Activated naive CD4-positive, alpha-beta T cell treated with anti-CD3 and anti-CD28 coated beads for 36 hours (primary cell): ENCODE results near the gene ZNF292. TPM values are rescaled to one million over a fixed set of nuclear protein-coding genes. Genes with fewer than 3 reads are reported as not detected.
A peak's percentile ranks its signal among the peaks of the same experiment; 100 is the strongest.

Experiments used
- CTCF ChIA-PET: fragments of 350-600 bp; sonication (Branson Sonifier 250); formaldehyde crosslinking; loops from one replicate; lab custom pipeline; 2021; ENCODE audit warnings: antibody characterized with exemption; lab: Charles Lee
- DNase-seq: peaks from one replicate; pipeline ENCODE4 v3.0.0-alpha.2; 2020
- H3K27ac Mint-ChIP-seq: one replicate; pipeline ENCODE4 v1.8.0; 2021; ENCODE audit warnings: mild to moderate bottlenecking, mixed read lengths
- H3K27me3 Mint-ChIP-seq: one replicate; pipeline ENCODE4 v1.8.0; 2021; ENCODE audit warnings: low read depth, mixed read lengths
- H3K36me3 Mint-ChIP-seq: one replicate; pipeline ENCODE4 v1.8.0; 2021; ENCODE audit warnings: low read depth, mixed read lengths
- H3K4me1 Mint-ChIP-seq: one replicate; pipeline ENCODE4 v1.8.0; 2021; ENCODE audit warnings: low read depth, mixed read lengths
- H3K4me3 Mint-ChIP-seq: one replicate; pipeline ENCODE4 v1.8.0; 2021; ENCODE audit warnings: mild to moderate bottlenecking, moderate library complexity, mixed read lengths
- H3K9me3 Mint-ChIP-seq: one replicate; pipeline ENCODE4 v1.8.0; 2021; ENCODE audit warnings: mixed read lengths
- intact Hi-C: fragments of 100-400 bp; cut with micrococcal nuclease; formaldehyde crosslinking; loops from one replicate; pipeline ENCODE4 v1.15.1; 2023
- total RNA-seq, 2 experiments: library from RNA; stranded (reverse); gene quantifications; one replicate each; pipeline ENCODE4 v1.2.3, GENCODE V29; 2021

Gene ZNF292
- total RNA-seq, 2 experiments from 2014 or later: 39.5 to 41.2 TPM

- H3K27me3 Mint-ChIP-seq: no peaks in the 10 kb centered on the region
- H3K4me3 Mint-ChIP-seq: no peak overlapping the region
- DNase-seq: no peak
- intact Hi-C loops: no loop called here
- no peaks in the 10 kb centered on the region for H3K9me3 Mint-ChIP-seq
- CTCF ChIA-PET: interaction anchor here (1.7 kb wide), 1 partner anchor 9 kb away, joined by 3 read pairs; no protein-coding TSS in a partner anchor
- H3K4me1 Mint-ChIP-seq: peaks cover 76% of the 10 kb centered on the region
- peaks cover 10% of the 10 kb centered on the region for H3K36me3 Mint-ChIP-seq
- H3K27ac Mint-ChIP-seq: no peak overlapping the region
These were observed 9.1 kb downstream of the ZNF292 start for GRCh38 chr6:87164506-87164905.

GRCh38 chr6:87165185-87165584 lies 9.8 kb downstream of the ZNF292 start:
- no peak for DNase-seq
- CTCF ChIA-PET: no interaction called here
- no peaks in the 10 kb centered on the region for H3K9me3 Mint-ChIP-seq
- H3K36me3 Mint-ChIP-seq: peaks cover 10% of the 10 kb centered on the region
- no peak overlapping the region for H3K27ac Mint-ChIP-seq
- intact Hi-C loops: no loop called here
- no peak overlapping the region for H3K4me3 Mint-ChIP-seq
- no peaks in the 10 kb centered on the region for H3K27me3 Mint-ChIP-seq
- H3K4me1 Mint-ChIP-seq: peaks cover 74% of the 10 kb centered on the region

- DNase-seq: no peak
- Mint-ChIP-seq H3K27ac (no peak overlapping the region), H3K27me3 (no peaks in the 10 kb centered on the region), H3K36me3 (peaks cover 18% of the 10 kb centered on the region), H3K4me1 (peaks cover 69% of the 10 kb centered on the region), H3K4me3 (no peak overlapping the region), H3K9me3 (no peaks in the 10 kb centered on the region)
- CTCF ChIA-PET: no interaction called here
- intact Hi-C loops: no loop called here
These were observed 16.7 kb downstream of the ZNF292 start for GRCh38 chr6:87171938-87172633.

GRCh38 chr6:87174078-87174579 lies 18.8 kb downstream of the ZNF292 start:
- intact Hi-C loops: loop anchor here (1.0 kb wide), 1 partner anchor 8 kb away; no protein-coding TSS in a partner anchor
- peaks cover 26% of the 10 kb centered on the region for H3K36me3 Mint-ChIP-seq
- peak overlapping the region; percentile 30 for H3K27ac Mint-ChIP-seq
- peaks cover 75% of the 10 kb centered on the region for H3K4me1 Mint-ChIP-seq
- CTCF ChIA-PET: interaction anchor here (1.0 to 1.2 kb wide), 2 partner anchors 10 to 540 kb away, joined by 3 read pairs; no protein-coding TSS in a partner anchor
- H3K9me3 Mint-ChIP-seq: no peaks in the 10 kb centered on the region
- DNase-seq: no peak
- H3K27me3 Mint-ChIP-seq: no peaks in the 10 kb centered on the region
- peak overlapping the region; percentile 13 for H3K4me3 Mint-ChIP-seq

- no peak for DNase-seq
- Mint-ChIP-seq H3K36me3 (peaks cover 36% of the 10 kb centered on the region), H3K4me3 (no peak overlapping the region), H3K4me1 (peaks cover 88% of the 10 kb centered on the region), H3K27ac (peak overlapping the region; percentile 39), H3K9me3 (no peaks in the 10 kb centered on the region), H3K27me3 (no peaks in the 10 kb centered on the region)
- CTCF ChIA-PET: interaction anchor here (0.7 kb wide), 1 partner anchor 10 kb away, joined by 5 read pairs; no protein-coding TSS in a partner anchor
- intact Hi-C loops: no loop called here
These were observed 21.1 kb downstream of the ZNF292 start for GRCh38 chr6:87176493-87176892.

GRCh38 chr6:87180105-87180728 lies 24.9 kb downstream of the ZNF292 start:
- peaks cover 47% of the 10 kb centered on the region for H3K36me3 Mint-ChIP-seq
- no peaks in the 10 kb centered on the region for H3K9me3 Mint-ChIP-seq
- DNase-seq: no peak
- no peaks in the 10 kb centered on the region for H3K27me3 Mint-ChIP-seq
- CTCF ChIA-PET: interaction anchor here (0.5 to 0.9 kb wide), 2 partner anchors 18 to 38 kb away, joined by 3 read pairs; no protein-coding TSS in a partner anchor
- no peak overlapping the region for H3K4me3 Mint-ChIP-seq
- intact Hi-C loops: loop anchor here (10.0 kb wide), 1 partner anchor 555 kb away; no protein-coding TSS in a partner anchor
- H3K27ac Mint-ChIP-seq: peak overlapping the region; percentile 79
- H3K4me1 Mint-ChIP-seq: peaks cover 89% of the 10 kb centered on the region

- Mint-ChIP-seq H3K27me3 (no peaks in the 10 kb centered on the region), H3K9me3 (no peaks in the 10 kb centered on the region), H3K4me1 (peaks cover 80% of the 10 kb centered on the region), H3K27ac (peak overlapping the region; percentile 91), H3K36me3 (peaks cover 46% of the 10 kb centered on the region), H3K4me3 (no peak overlapping the region)
- CTCF ChIA-PET: interaction anchor here (0.6 to 1.1 kb wide), 3 partner anchors 25 to 37 kb away, joined by 3 to 5 read pairs (median 3); no protein-coding TSS in a partner anchor
- DNase-seq: no peak
- intact Hi-C loops: loop anchor here (1.0 to 10.0 kb wide), 4 partner anchors 15 to 553 kb away; partner anchors contain the start of gene ZNF292
These were observed 26.5 kb downstream of the ZNF292 start for GRCh38 chr6:87181903-87182302.

GRCh38 chr6:87182321-87182720 lies 27.0 kb downstream of the ZNF292 start:
- peak overlapping the region; percentile 91 for H3K27ac Mint-ChIP-seq
- peak; percentile 55 for DNase-seq
- peaks cover 42% of the 10 kb centered on the region for H3K36me3 Mint-ChIP-seq
- H3K9me3 Mint-ChIP-seq: no peaks in the 10 kb centered on the region
- H3K4me3 Mint-ChIP-seq: peak overlapping the region; percentile 51
- peaks cover 79% of the 10 kb centered on the region for H3K4me1 Mint-ChIP-seq
- intact Hi-C loops: loop anchor here (1.0 to 10.0 kb wide), 4 partner anchors 15 to 552 kb away; partner anchors contain the start of gene ZNF292
- no peaks in the 10 kb centered on the region for H3K27me3 Mint-ChIP-seq
- CTCF ChIA-PET: interaction anchor here (0.6 to 1.0 kb wide), 2 partner anchors 26 to 36 kb away, joined by 3 to 5 read pairs; no protein-coding TSS in a partner anchor

GRCh38 chr6:87182940-87183339 lies 27.6 kb downstream of the ZNF292 start:
- intact Hi-C loops: loop anchor here (1.0 to 10.0 kb wide), 5 partner anchors 14 to 552 kb away; partner anchors contain the start of gene ZNF292
- Mint-ChIP-seq H3K4me1 (peaks cover 78% of the 10 kb centered on the region), H3K4me3 (no peak overlapping the region), H3K9me3 (no peaks in the 10 kb centered on the region), H3K27me3 (no peaks in the 10 kb centered on the region), H3K27ac (peak overlapping the region; percentile 92), H3K36me3 (peaks cover 37% of the 10 kb centered on the region)
- DNase-seq: no peak
- CTCF ChIA-PET: no interaction called here

- Mint-ChIP-seq H3K9me3 (no peaks in the 10 kb centered on the region), H3K27me3 (no peaks in the 10 kb centered on the region), H3K36me3 (peaks cover 39% of the 10 kb centered on the region), H3K4me1 (peaks cover 75% of the 10 kb centered on the region), H3K4me3 (no peak overlapping the region), H3K27ac (peak overlapping the region; percentile 47)
- no peak for DNase-seq
- CTCF ChIA-PET: interaction anchor here (0.6 to 1.3 kb wide), 2 partner anchors 9 to 79 kb away, joined by 3 to 6 read pairs; no protein-coding TSS in a partner anchor
- intact Hi-C loops: loop anchor here (1.0 to 10.0 kb wide), 3 partner anchors 28 to 551 kb away; no protein-coding TSS in a partner anchor
These were observed 28.3 kb downstream of the ZNF292 start for GRCh38 chr6:87183687-87184086.

- Mint-ChIP-seq H3K4me3 (no peak overlapping the region), H3K27me3 (no peaks in the 10 kb centered on the region), H3K9me3 (no peaks in the 10 kb centered on the region), H3K27ac (no peak overlapping the region), H3K4me1 (peaks cover 71% of the 10 kb centered on the region), H3K36me3 (peaks cover 37% of the 10 kb centered on the region)
- CTCF ChIA-PET: interaction anchor here (1.3 kb wide), 1 partner anchor 8 kb away, joined by 6 read pairs; no protein-coding TSS in a partner anchor
- DNase-seq: no peak
- intact Hi-C loops: loop anchor here (10.0 kb wide), 1 partner anchor 550 kb away; no protein-coding TSS in a partner anchor
These were observed 29.4 kb downstream of the ZNF292 start for GRCh38 chr6:87184762-87185250.
